COR-L47 (cell line): Measurements from ENCODE around the gene ICAM1.
"Not testable (repeated sequence)": the region's sequence is repeated elsewhere in the genome, so short reads cannot be mapped to it uniquely, and the experiment has no call there.

Experiments used
- DNase-seq: peaks from one replicate; lab custom pipeline; 2025; lab: John Stamatoyannopoulos, UW

The ICAM1 gene, protein sequence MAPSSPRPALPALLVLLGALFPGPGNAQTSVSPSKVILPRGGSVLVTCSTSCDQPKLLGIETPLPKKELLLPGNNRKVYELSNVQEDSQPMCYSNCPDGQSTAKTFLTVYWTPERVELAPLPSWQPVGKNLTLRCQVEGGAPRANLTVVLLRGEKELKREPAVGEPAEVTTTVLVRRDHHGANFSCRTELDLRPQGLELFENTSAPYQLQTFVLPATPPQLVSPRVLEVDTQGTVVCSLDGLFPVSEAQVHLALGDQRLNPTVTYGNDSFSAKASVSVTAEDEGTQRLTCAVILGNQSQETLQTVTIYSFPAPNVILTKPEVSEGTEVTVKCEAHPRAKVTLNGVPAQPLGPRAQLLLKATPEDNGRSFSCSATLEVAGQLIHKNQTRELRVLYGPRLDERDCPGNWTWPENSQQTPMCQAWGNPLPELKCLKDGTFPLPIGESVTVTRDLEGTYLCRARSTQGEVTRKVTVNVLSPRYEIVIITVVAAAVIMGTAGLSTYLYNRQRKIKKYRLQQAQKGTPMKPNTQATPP

GRCh38 chr19:10270616-10271394 lies at the start of gene ICAM1:
Gene ICAM1 (plus strand): TSS chr19:10271120. CDS start chr19:10271160, 40 bp downstream.
- DNase-seq, result peak; percentile 29

GRCh38 chr19:10222201-10222890 lies 48.6 kb upstream of the ICAM1 start:
- DNase-seq, result no peak

DNA sequence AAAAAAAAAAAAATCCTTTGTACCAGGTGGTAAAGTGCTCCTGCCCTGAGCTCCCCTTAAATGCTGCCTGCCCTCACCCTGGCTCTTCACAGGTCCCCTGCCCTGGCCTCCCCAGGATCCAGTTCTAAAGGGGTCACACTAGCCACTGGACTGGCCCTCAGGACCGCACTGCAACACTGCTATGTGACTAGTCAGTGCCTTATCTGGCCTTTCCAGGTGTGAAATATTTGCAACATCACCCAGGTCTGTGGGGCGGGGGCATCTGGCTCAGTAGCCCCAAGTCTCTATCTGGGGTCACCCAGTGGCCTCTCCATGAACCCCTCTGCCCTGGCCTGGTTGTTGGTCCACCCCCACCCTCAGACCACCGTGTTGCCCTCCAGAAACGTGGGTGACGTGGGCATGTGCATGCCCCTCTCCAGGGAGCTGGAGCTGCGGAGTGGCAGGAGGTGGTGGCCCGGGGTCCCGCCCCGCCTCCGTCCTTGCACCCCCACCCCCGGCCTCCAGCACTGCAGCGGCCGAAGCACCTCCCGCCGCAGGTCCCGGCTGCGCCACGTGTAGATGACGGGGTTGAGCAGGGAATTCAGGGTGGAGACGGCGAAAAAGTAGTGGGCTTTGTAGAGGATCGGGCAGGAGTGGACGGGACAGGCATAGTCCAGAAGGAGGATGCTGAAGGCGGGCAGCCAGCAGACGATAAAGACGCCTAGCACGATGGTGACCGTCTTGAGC lies 47.3 kb upstream of the ICAM1 start:
- no peak for DNase-seq

GRCh38 chr19:10224337-10224736 lies 46.6 kb upstream of the ICAM1 start:
- no peak for DNase-seq

DNA sequence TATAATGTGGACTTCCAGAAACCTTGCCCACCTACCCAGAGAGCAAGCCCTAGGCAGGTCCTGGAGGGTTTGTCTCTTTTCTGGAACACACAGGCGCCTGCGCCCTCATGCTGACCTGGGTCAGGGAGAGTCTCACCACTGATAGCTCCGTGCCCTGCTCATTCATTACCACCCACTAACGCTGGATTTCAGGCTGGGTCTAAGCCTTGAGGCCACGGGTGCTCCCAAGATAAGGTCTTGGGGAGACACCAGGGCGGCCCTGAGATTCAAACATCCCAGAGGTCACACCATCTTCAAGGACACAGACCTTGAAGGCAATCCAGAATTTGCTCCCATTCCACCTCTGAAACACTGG lies 44.9 kb upstream of the ICAM1 start:
- DNase-seq, result no peak

DNA sequence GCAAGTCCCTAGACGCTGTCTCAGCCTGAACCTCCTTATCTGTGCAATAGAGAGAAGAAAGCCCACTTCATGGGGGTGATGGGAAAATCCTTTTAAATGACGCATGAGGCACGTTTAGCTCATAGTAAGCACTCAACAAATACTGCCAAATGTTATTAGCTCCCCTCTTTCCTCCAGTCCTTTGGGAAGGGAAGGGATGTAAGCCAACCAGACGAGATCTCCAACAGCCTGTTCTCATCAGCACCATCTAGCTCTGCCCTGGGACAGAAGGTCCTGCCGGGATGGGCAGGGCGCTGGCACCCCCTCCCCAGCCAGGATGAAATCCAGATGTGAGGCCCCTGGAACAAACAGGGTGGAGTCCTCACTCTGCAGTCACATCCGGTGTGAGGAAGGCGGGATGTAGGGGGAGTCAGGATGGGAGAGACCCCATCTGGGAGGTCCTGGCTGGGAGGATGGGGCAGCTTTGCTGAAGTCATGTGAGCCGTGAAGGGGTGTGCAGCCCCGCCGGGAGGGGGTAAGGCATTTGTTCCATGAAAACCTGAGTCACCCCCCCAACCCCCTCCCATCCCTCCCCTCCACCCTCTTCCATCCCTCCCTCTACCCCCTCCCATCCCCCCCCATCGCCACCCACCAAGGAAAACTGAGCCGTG lies 44.4 kb upstream of the ICAM1 start:
- DNase-seq, result no peak

GRCh38 chr19:10227026-10227971 lies 43.6 kb upstream of the ICAM1 start:
- no peak for DNase-seq

- DNase-seq, result no peak
These were observed 42.5 kb upstream of the ICAM1 start for GRCh38 chr19:10228393-10228792.

GRCh38 chr19:10228920-10229319 lies 42.0 kb upstream of the ICAM1 start:
- peak; percentile 22 for DNase-seq

- DNase-seq, result no peak
These were observed 40.6 kb upstream of the ICAM1 start for GRCh38 chr19:10230173-10230860.

- peak; percentile 69 for DNase-seq
These were observed 39.9 kb upstream of the ICAM1 start, which contains the start of gene S1PR2 for GRCh38 chr19:10230861-10231611. Gene S1PR2 (minus strand): TSS chr19:10231331. CDS start chr19:10224905, 6,426 bp downstream.

DNA sequence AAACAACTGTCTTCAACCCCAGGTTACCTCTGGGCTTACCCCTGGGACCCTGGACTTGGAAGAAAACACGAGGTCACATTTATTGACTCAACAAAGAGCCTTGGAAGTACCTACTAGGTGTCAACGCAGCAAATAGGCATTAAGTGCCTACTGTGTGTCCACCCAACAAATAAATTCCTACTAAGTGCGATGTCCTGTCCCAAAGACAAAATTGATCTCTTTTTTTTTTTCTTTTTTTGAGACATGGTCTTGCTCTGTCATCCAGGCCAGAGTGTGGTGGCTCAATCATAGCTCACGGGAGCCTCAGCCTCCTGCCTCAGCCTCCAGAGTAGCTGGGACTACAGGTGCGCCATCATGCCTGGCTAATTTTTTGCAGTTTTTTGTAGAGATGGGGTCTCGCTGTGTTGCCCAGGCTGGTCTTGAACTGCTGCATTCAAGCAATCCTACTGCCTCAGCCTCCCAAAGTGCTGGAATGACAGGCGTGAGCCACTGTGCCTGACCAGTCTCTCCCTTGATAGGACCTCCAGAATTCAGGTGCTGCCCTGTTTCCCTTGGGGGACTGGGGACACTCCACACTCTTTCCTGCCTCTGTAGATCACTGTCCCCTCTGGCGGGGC lies 39.2 kb upstream of the ICAM1 start:
- no peak for DNase-seq

GRCh38 chr19:10233946-10234345 lies 37.0 kb upstream of the ICAM1 start:
- no peak for DNase-seq

DNA sequence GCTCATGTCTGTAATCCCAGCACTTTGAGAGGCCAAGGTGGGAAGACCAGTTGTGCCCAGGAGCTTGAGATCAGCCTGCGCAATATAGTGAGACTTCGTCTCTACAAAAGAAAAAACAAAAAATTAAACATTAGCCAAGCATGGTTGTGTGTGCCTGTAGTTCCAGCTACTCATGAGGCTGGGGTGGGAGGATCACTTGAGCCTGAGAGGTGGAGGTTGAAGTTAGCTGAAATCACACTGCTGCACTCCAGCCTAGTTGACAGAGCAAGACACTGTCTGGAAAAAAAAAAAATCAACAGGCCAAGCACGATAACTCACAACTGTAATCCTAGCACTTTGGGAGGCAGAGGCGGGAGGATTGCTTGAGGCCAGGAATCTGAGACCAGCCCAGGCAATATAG lies 35.9 kb upstream of the ICAM1 start:
- DNase-seq, result no peak

DNA sequence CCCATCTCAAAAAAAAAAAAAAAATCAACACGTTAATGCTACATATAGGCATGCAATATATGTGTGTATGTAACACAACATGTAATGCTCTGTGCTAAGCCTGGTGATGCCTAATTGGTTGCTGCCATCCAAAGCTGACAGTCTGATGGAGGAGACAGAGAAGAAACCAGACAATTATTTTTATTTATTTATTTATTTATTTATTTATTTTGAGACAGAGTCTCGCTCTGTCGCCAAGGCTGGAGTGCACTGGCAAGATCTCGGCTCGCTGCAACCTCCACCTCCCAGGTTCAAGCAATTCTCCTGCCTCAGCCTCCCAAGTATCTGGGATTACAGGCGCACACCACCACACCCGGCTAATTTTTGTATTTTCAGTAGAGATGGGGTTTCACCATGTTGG lies 35.5 kb upstream of the ICAM1 start:
- not testable (repeated sequence) for DNase-seq

- no peak for DNase-seq
These were observed 33.2 kb upstream of the ICAM1 start for GRCh38 chr19:10237702-10238101.

DNA sequence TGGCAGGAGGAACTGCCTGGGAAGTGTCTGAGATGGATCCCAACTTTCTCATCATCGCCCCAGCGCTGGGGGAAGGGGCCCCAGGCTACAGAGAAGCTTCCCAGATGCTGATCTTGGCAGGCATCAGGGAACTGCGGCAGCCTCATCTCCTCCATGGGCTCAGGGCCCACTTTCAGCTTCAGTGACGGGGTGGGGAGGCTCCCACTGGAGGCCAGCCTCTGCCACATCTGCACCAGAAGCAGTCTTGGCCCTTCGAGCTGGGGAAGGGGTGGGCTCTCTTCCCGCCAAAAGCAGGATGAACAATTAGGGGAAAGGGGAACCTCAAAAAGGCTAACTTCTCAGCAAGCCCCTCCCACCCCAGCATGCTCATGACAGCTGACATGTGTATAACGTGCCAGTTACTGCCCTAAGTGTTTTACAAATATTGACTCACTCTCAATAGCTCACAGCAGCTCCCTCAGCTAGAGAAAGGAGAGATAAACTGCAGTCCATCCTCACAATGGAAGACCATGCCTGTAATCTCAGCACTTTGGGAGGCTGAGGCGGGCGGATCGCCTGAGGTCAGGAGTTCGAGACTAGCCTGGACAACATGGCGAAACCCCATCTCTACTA lies 32.6 kb upstream of the ICAM1 start:
- DNase-seq, result peak; percentile 88
